GM23248 (cell line): ENCODE data around the gene PPP1R3E.

Experiments
- EZH2 ChIP-seq: fragments of 200-600 bp; sonication (generic); IDR thresholded peaks from 2 replicates; pipeline ENCODE4 v1.6.1; 2018; ENCODE audit warnings: antibody characterized with exemption, mild to moderate bottlenecking; ENCODE audit not compliant: insufficient read depth, poor library complexity, severe bottlenecking
- EZH2phosphoT487 ChIP-seq: fragments of 200-600 bp; sonication (generic); IDR thresholded peaks from 2 replicates; pipeline ENCODE4 v1.6.1; 2018; ENCODE audit warnings: antibody characterized with exemption, moderate library complexity, mild to moderate bottlenecking, low read depth; ENCODE audit not compliant: insufficient read depth

GRCh38 chr14:23339506-23340268 is 37.0 kb upstream of the PPP1R3E start:
- TF ChIP-seq EZH2phosphoT487, result no peak
- no peak for TF ChIP-seq EZH2
